SW480 (cell line): ENCODE data around the gene GPR42.
"Not testable (repeated sequence)": the region's sequence is repeated elsewhere in the genome, so short reads cannot be mapped to it uniquely, and the experiment has no call there.

ENCODE experiments used
- DNase-seq: peaks from one replicate; pipeline ENCODE4 v3.0.0-alpha.2; 2016; ENCODE audit warnings: low spot score

Gene GPR42

DNA sequence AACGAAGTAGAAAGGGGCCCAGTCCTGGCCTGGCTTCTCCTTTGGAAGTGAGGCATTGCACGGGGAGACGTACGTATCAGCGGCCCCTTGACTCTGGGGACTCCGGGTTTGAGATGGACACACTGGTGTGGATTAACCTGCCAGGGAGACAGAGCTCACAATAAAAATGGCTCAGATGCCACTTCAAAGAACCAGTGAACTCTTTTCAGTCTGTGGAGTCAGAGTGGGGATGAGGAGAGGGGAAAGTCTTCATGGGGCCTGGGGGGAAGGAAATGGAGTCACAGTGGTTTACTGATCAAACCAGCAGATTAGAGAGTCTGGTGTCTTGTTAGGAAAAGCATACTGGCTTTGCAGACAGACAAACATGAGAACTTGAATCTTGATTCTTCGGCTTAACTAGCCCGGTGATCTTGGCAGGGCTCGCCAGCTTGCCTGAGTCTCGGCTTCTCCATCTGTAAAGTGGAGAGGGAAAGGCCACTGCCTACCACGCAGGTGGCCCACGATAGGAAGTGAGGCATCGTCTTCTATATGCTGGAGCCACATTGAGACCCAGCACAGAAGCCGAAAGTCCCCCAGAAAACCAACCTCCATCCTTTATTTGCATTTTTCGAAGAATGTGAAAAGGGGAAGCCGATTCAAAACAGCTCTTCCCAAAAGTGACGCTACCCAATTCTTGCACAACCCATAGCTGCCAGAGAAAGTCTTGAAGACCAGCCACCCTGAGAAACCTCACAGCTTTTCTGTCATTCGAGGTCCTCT lies 23.5 kb upstream of the GPR42 start, which contains the start of gene FFAR1:
Gene FFAR1, plus strand, starts transcription at position 732 of the 759 bp plus-strand sequence. CDS start 3,650 bp downstream, outside the sequence.
- DNase-seq, result no peak

DNA sequence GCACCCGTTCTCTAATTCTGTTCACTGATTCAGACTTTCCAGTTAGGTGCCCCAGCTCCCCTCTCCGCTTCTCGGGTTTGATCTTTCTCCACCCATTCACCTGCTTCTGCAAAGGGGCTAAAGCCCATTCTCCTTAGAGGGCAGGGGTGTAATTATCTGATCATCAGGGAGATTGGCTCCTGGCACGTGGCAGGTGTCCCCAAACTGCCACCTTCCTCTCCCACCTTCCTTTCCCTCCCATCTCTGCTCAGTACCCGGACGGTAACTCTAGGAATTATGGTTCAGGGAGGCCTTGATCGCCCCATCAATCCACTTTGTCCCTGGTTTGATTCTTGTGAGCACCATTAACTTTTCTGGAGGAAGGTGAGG lies 23.0 kb upstream of the GPR42 start:
- DNase-seq, result no peak

DNA sequence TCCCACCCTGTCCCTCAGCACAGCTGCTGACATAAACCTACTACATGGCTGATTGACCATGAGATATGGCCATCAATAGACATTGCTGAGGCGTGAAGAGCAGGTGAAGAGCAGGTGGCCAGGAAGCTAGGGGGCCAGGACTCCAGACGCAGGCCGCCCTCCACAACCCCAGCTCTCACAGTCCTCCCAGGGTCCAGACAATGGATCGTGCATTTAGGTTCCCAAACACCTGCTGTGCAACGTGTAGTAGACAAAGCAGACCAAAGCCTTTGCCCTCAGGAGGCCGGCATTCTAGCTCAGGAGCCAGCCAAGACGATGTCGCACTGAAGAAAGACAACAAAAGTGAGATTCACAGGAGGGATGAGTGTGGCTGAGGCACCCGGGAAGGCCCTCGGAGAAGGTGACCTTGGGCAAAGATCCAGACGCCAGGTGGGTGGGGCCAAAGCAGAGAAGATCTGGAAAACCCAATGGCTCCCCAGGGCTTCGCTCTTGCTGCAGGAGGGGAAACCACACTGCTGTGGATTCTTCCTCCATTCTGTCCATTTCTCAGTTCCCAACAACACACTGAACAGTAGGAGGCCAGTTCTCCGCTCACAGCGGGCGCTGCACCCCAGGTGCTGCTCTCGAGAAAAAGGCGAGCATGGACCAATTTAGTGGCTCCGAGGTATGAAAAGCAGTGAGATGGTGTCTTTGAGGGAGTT lies 21.8 kb upstream of the GPR42 start:
- no peak for DNase-seq

DNA sequence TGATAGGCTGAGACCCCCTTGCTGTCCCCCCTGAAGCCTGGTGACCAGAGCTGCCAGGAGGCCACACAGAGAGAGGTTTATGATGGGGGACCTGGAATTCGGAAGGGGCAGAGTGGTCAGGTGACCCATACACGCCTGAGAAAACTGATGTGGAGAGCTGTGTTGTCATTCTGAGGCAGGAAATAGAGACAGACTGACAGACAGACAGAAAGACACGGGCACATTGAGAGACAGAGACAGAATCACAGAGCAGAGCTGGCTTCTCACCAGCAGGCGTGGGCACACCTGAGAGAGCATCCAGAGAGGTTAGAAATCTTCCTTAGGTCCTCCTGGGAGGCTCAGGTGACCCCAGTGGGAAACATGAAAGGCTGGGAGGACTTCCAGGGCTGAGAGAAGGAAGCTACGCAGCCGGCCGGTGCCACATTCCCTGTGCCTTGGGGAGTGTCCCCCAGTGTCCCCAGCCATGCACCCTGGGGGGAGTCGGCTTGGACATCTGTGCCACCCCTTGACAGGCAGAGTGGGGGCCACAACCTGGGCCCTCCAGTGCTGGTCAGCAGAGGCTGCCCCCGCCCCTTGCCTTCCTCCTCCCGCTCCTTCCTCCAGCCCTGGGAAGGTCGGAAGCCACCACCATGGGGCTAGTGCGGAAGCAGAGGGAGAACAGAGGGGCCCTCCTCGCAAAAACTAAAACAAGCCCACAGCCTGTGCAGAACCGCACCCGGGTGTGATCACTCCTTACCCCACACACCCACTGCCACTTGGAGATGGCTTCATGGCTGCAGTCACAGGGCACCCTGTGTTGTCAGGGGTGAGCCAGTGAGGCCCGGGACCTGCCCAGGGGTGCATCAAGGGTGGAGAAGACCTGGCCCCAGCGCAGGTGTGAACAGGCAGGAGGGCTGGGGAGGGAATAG lies 21.0 kb upstream of the GPR42 start:
- DNase-seq, result no peak

DNA sequence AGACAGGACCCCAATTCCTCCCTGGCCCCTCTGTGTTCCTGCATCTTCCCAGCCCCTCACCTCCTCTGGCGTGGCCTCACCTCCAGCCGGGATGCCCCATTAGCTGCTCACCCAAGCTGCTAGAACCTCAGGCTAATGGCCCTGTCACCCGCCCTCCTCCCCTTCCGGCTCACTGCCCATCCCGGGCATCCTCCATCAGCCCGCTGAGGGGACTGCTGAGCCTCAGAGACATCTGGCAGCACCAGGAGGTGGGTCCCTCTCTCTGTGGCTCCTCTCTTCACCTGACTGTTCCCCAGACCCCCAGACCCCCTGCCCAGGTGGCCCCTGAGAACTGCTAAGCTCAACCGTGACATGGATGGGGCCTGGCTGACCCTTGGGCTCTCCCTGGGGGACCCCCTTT lies 20.3 kb upstream of the GPR42 start:
- DNase-seq, result no peak

DNA sequence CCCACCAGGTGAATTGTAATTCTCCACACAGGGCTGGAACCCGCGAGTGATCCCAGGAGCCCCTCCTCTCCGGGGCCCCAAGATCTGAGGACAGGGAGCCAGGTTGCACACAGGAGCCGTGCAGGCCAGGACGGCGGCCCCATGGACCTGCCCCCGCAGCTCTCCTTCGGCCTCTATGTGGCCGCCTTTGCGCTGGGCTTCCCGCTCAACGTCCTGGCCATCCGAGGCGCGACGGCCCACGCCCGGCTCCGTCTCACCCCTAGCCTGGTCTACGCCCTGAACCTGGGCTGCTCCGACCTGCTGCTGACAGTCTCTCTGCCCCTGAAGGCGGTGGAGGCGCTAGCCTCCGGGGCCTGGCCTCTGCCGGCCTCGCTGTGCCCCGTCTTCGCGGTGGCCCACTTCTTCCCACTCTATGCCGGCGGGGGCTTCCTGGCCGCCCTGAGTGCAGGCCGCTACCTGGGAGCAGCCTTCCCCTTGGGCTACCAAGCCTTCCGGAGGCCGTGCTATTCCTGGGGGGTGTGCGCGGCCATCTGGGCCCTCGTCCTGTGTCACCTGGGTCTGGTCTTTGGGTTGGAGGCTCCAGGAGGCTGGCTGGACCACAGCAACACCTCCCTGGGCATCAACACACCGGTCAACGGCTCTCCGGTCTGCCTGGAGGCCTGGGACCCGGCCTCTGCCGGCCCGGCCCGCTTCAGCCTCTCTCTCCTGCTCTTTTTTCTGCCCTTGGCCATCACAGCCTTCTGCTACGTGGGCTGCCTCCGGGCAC lies 19.3 kb upstream of the GPR42 start:
- no peak for DNase-seq

DNA sequence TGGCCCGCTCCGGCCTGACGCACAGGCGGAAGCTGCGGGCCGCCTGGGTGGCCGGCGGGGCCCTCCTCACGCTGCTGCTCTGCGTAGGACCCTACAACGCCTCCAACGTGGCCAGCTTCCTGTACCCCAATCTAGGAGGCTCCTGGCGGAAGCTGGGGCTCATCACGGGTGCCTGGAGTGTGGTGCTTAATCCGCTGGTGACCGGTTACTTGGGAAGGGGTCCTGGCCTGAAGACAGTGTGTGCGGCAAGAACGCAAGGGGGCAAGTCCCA lies 18.8 kb upstream of the GPR42 start:
- no peak for DNase-seq

DNA sequence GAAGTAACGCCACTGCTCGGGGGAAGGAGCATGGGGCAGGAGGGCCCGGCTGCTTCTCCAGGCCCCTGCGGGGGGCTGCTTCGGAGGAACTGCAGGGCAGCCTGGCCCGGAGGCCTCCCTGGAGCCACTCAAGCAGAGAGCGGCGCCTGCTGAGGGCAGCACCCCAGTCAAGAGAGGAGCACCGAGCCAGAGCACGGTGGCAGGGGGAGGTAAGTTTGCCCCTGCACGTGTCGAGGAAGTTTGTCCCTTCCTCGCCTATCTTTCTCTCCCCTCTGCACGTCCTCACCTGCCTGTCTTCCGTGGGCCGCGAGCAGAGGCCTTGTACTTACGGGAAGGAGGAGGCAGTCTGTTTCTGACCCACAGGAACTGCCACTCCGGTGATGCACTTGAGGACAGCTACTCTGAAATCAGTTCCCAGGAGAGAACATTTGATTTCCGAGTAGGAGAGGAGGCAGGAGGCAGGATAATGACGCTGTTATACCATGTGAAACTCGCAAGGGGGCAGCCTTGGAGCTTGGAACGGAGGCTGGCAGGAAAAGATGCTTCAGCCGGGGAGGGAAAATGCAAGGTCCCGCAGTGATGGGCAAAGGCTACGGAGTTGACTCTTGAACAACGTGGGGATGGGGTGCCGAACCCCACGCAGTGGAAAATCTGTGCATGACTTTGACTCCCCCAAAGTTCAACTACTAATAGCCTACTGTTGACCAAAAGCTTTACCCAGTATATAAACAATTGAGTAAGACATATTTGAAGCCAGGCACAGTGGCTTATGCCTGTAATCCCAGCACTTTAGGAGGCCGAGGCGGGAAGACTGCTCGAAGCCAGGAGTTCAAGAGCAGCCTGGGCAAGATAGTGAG lies 18.2 kb upstream of the GPR42 start:
- DNase-seq, result peak; percentile 80

DNA sequence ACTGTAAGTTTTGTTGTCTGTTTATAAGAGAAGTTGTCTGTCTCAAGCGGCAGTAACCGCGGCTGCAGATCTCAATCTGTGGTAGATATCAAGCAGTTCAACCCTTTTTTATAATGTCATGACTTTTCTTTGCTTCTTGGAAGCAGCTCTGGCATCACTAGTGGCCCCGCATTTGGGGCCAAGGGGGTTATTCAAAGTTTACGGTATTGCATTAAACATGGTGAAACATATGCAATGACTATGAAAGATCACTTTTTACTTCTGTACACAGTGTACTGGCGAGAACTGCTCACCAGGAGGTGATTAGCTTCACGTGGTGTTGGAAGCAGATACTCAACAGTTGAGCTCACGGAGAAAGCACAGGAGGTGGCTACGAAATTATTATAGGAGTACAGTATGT lies 17.2 kb upstream of the GPR42 start:
- DNase-seq, result no peak

DNA sequence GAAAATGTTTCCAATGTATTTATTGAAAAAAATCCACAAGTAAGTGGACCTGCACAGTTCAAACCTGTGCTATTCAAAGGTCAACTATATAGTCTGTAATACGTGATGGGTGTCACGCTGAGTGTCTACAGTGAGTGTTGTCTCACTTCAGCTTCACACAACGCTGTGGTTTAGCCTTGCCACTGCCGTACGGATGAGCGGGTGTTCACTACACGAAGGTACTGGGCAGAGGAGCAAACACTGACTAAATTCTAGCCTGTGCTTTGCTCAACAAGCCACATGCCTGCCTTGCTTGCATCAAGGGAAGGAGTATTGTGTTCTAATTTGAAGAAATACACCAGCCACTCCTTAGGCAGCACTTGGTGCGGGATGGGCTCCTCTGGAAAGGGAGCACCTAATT lies 16.0 kb upstream of the GPR42 start:
- DNase-seq, result no peak

DNA sequence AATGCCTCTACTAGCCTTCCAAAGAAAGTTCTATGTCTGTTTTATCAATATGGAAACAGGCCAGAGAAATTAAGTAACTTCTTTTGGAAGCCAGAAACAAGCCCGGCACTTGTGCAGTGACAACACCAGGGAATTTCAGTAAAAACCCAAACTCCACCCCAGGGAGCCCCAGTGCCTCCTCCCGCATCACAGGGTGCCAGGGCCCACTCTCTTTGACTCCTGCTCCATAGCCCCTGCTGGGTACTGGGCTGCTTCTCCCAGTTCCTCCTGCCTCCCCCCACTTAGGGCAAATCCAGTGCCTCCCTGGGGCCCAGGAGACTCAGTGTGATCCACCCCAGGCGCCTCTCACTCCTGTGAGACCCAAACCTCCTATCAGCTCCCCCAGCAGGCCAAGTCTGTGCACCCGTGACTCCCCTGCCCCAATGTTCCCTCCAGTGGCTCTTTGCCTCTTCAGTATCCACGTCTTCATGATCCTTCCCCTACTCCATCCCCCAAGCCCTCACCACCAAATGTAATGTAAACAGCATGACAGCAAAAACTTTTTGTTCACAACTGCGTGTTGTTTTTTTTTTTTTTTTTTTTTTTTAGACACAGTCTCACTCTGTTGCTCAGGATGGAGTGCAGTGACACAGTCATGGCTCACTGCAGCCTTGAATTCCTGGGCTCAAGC lies 14.9 kb upstream of the GPR42 start:
- DNase-seq, result no peak

DNA sequence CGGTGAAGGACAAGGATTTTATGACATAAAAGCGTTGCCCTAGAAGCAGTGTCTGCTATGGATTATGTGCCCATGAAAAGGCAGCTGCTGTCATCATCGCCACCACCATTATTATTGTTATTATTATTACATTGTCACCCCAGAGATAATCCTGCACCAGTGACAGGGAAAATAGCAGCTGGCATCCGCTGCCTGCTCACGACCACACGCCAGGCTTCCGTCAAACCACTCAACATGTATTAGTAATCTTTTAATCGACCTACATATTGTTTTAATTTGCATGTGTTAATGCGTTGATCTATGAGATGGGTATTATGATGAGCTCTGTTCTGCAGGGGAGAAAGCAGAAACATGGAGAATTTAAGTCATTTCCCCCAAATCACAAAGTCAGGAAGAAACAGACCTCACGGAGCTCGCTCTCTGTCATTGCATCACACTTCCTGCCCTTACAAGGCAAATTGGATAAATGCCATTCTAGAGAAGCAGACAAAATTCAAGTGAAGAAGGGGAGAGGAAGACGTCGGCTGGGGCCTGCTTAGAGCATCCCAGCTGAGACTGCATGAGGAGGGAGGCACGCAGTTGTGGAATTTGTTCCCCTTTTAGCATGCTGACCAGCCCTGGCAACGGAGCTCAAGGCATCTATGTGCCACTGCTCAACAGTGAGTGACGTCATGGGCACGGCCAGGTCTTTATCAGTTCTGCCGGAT lies 12.8 kb upstream of the GPR42 start, which contains the start of gene FFAR3:
Gene FFAR3, plus strand, starts transcription at position 594 of the 707 bp plus-strand sequence. CDS start 431 bp downstream, outside the sequence.
- DNase-seq, result no peak

DNA sequence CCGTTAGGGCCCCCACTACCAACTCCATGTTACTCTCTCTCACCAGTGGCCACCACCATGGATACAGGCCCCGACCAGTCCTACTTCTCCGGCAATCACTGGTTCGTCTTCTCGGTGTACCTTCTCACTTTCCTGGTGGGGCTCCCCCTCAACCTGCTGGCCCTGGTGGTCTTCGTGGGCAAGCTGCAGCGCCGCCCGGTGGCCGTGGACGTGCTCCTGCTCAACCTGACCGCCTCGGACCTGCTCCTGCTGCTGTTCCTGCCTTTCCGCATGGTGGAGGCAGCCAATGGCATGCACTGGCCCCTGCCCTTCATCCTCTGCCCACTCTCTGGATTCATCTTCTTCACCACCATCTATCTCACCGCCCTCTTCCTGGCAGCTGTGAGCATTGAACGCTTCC lies 12.0 kb upstream of the GPR42 start:
- not testable (repeated sequence) for DNase-seq

DNA sequence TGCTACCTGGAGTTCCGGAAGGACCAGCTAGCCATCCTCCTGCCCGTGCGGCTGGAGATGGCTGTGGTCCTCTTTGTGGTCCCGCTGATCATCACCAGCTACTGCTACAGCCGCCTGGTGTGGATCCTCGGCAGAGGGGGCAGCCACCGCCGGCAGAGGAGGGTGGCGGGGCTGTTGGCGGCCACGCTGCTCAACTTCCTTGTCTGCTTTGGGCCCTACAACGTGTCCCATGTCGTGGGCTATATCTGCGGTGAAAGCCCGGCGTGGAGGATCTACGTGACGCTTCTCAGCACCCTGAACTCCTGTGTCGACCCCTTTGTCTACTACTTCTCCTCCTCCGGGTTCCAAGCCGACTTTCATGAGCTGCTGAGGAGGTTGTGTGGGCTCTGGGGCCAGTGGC lies 11.5 kb upstream of the GPR42 start:
- not testable (repeated sequence) for DNase-seq

DNA sequence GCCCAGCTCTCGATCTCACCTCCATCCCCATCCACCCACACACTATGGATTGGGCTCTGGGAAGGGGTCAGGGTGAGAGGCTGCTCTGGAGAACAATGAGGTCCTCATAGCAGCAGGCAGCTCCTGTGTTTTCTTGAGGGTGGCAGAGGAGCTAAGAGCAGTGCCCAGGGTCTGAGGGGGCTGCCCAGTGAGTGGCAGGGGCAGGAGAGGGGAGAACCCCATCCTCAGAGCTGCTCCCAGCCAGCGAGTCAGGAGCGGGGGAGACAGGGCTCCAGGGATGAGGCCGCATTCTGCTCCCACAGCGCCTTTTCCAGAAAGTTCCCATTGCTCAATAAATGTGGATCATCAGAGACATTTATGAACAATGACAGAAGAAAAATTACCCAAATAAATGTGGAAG lies 10.8 kb upstream of the GPR42 start:
- DNase-seq, result not testable (repeated sequence)

DNA sequence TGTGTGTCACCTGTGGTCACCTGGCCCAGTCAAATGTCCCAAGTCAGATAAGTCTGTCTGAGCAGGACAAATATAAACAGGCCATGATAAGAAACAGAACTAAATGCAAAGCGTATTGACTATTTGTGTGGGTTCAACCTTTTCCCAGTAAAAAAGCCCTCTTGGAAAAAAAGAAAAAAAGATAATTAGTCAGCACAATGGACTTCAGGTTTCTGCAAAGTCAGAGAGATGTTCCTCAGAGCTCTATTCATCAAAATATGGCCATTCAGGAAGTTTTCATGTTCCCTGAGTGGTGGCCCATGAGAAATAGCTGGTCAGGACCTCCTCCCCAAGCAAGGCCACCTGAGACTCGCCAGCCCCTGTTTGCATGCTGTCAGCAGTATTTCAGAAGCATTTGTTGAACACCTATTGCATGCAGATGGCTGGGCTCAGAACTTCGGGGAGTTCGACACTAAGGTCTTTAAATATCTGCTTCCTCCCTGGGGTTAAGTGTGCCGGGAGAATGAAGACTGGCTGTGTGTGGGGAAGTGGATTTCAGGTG lies 9.9 kb upstream of the GPR42 start:
- DNase-seq, result no peak

DNA sequence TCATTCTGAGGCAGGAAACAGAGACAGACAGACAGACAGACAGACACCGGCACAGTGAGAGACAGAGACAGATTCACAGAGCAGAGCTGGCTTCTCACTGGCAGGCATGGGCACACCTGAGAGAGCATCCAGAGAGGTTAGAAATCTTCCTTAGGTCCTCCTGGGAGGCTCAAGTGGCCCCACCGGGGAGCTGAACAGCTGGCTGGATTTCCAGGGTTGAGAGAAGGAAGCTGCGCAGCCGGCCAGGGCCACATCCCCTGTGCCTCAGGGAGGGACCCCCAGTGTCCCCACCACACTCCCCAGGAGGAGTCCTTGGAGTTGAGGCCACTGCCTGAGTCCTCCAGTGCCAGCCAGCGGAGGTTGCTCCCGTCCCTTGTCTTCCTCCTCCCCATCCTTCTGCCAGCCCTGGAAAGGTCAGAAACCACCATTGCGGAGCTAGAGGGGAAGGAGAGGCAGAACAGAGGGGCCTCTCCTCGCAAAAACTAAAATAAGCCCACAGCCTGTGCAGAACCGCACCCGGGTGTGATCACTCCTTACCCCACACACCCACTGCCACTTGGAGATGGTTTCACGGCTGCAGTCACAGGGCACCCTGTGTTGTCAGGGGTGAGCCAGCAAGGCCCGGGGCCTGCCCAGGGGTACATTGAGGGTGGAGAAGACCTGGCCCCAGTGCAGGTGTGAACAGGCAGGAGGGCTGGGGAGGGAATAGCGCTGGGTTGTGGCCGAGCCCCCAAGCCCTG lies 8.4 kb upstream of the GPR42 start:
- DNase-seq, result no peak

DNA sequence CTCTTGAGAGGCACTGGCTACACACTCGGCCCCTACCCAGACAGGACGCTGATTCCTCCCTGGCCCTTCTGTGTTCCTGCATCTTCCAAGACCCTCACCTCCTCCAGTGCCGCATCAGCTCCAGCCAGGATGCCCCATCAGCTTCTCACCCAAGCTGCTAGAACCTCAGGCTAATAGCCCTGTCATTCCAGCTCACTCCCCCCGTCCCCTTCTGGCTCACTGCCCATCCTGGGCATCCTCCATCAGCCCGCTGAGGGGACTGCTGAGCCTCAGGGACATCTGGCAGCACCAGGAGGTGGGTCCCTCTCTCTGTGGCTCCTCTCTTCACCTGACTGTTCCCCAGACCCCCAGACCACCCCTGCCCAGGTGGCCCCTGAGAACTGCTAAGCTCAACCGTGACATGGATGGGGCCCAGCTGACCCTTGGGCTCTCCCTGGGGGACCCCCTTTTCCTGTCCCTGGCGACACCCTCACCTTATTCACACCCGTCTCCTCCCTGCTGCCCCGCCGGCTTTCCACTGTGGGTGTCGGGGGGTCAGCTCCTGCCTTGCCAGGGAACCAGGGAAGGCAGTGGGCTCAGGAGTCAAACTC lies 7.8 kb upstream of the GPR42 start:
- no peak for DNase-seq
